HS-5 (cell line): ENCODE measurements around the gene SHROOM3.

Experiments used
- DNase-seq: peaks from one replicate; pipeline ENCODE4 v3.0.0-alpha.2; 2012; ENCODE audit warnings: low read depth

The SHROOM3 gene

DNA sequence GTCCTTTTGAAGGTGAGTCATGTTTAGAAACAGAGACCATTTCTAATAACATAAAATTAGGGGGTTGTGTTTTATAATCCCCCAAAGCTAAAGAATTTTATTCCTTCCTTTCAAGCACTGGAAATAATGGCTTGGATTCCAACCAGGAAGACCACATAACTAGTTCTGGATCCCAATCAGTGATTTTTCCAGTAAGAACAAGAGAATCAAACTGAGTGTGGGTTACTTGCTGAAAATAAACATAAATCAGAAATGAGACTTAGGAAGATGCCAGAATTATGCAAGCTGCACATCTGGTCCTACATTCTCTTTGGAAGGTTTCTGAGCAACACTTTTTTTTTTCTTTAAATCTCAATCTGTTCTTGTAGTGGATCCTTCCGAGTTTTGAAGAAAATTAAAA is 386.6 kb downstream of the SHROOM3 start:
- no peak for DNase-seq

DNA sequence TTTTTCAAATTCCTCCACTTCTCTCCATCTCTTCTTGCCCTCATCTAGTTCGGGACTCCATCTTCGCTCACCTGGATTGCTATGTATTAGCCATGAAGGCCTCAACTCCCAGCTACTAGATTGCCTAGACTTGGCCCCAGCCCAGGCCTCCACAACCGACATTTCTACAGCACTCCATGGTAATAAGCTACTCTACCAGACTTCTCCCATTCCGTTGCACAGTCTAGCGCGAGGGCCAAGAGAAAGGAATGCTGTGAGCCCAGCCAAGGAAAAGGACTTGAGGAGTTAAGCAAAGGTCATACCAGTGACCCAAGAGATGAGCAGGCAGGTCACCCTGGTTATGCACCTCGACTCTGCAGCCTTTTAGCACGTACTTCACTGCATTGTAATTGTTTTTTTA is 387.3 kb downstream of the SHROOM3 start:
- no peak for DNase-seq

DNA sequence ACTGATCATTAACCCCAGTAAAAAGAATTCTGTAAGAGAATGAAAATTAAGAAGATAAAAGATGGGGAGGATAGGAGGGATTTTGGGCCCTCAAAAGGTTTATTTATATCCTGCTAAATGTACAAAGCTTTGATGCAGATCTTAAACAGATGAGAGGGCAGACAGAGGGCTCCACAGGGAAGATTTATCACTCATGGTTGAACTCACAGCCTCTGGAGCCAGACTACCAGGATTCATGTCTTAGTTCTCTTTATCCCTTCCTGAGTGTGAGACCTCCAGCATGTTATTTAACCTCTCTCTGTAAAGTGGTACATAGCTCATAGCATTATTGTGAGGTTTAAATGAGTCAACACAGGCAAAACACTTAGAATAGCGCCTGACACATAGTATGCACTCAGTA is 388.5 kb downstream of the SHROOM3 start:
- DNase-seq: no peak

DNA sequence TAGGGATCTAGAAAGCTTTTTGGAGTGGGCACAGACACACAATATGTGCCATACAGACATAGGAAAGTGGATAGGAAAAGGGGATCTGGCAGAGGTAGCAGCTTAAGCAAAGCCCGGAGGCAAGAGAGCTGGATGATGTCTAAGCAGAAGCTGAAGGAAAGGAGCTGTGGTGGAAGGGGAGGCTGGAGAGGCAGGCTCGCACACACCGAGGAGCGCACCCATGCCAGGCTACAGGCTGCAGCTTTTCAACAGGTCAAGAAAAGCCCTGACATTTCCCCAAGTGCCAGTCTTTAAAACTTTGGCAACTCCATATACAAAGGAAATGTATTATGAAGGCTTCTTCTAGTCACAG is 395.6 kb downstream of the SHROOM3 start:
- no peak for DNase-seq

DNA sequence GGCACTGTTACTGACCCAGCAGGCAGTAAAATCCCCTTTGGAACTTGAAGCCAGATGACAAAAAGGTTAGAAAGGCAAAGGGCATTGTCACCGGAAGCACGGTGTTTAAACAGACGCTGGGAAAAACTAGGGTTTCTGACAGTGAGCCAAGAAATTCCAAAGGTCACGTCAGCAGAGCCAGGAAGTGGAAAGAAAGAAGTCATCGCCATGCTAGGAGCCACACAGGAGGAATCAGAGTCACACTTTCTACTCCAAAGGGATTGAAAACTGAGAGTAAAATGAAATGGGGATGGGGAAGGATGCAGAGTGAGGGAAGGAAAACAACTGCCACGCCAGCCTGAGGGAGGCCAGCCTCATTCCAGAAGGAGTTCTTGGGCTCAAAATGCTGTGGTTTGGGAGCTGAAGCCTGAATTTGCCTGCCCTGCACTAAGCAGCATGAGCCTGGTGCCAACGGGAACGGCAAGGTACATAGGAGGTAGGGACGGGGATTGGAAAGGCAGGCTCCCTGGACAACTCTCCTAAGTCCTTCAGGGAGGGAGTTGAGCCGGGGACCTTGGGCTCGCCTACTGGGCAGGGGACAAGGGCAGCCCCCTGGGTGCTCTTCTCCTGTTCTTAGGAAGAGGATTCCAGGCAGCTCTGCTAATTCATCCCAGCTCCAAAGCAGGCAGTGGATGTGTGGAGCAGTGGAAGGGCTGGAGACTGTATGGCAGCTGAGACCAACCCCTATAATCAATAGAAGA is 396.1 kb downstream of the SHROOM3 start:
- DNase-seq: peak; percentile 63

DNA sequence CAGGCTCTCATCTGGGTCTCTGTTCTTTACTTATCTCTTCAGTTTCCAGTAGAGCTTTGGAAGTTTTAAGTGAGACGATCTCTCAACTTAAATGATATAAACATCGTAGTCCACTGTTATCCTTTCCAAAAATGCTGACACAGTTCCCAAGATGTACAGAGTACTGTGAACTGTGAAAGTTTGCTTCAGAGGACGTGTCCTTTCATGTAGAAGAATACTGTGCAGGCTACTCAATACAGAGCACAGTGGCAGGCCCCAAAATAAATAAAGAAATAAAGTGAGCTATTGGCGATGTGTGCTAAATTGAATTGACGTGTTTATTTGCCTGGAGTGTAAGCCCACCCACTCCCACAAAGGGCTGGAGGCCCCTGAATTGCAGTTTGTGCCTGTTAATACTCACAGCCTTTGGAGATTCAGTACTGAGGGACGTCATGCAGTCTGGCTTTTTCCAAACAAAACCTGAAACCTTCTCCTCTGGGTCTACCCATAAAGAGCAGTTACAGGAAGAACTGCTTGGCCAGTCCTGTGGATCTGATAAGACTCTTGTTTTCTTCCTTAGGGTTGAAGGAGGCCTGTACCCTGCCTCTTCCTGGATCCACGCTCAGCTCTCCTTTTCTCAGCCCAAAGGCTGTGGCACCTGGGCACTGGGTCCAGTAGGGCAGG is 396.8 kb downstream of the SHROOM3 start:
- DNase-seq: no peak
